ENCODE measurements around the gene GPBAR1. TPM values are rescaled to one million over a fixed set of nuclear protein-coding genes. Genes with fewer than 3 reads are reported as not detected.

The GPBAR1 gene
- total and polyA plus RNA-seq, 2 of the 8 experiments (the other 6 are each of a cell fraction or from before 2014, with no cell fraction given) = 0.32 to 0.59 TPM

GRCh38 chr2:218221000-218221399, 39.8 kb upstream of the GPBAR1 start:
- H4K5ac ChIP-seq (ENCODE audit: insufficient read length, low read depth, low read length) = no peak overlapping the region
- H3K18ac ChIP-seq (ENCODE audit: extremely low read depth, low read length) = no peak overlapping the region
- no peak overlapping the region for H3K14ac ChIP-seq (ENCODE audit: insufficient read length)
- ChIA-PET POLR2A (ENCODE audit: partially characterized antibody) (interaction anchor here (1.1 kb wide), 1 partner anchor 173 kb away, joined by 3 read pairs; no protein-coding TSS in a partner anchor), CTCF (ENCODE audit: partially characterized antibody) (interaction anchor here (1.0 to 2.3 kb wide), 5 partner anchors 9 to 39 kb away, joined by 3 to 14 read pairs (median 4); no protein-coding TSS in a partner anchor)
- no peak overlapping the region for H2BK5ac ChIP-seq (ENCODE audit: low read depth, low read length)
- H3K27me3 ChIP-seq (replicated peaks in 1 of 4; ENCODE audit: control insufficient read depth in 3 of 4, extremely low read depth in 1 of 4, insufficient read depth in 3 of 4, low read length in 3 of 4) = no peaks in the 10 kb centered on the region
- DNase-seq (ENCODE audit: low read depth in 1 of 2, low spot score in 2 of 2) (no peak), FAIRE-seq (no peak)
- H3K79me1 ChIP-seq (ENCODE audit: low read depth, low read length) = peaks cover 14% of the 10 kb centered on the region; the same call in 1 of the 2 replicates
- 96% methylated on average over 5 of the region's 5 CpGs; no CpG with 5 or more reads in 1 of the 2 experiments for WGBS, 2 experiments (ENCODE audit: extremely low coverage in 1 of 2, insufficient coverage in 1 of 2, insufficient read length in 1 of 2, insufficient replicate concordance in 2 of 2, low coverage in 1 of 2, low lambda C conversion rate in 2 of 2, missing lambda C conversion rate in 1 of 2)
- no peak overlapping the region for H4K91ac ChIP-seq (replicated peaks; ENCODE audit: insufficient read length, low read length)
- H3K4me1 ChIP-seq (replicated peaks in 1 of 4; ENCODE audit: control insufficient read depth in 3 of 4, insufficient read depth in 4 of 4, low read length in 3 of 4) = peaks cover 0 to 10% (median 3%) of the 10 kb centered on the region in 4 experiments; a peak in 3 of 7 replicates
- no peak overlapping the region for H2AFZ ChIP-seq (ENCODE audit: low read length)
- H2BK20ac ChIP-seq (ENCODE audit: low read length) = no peak overlapping the region
- H4K8ac ChIP-seq (ENCODE audit: extremely low read depth, insufficient read depth, low read length) = no peak overlapping the region
- peaks cover 10 to 14% of the 10 kb centered on the region in 2 experiments for H4K20me1 ChIP-seq (replicated peaks in 1 of 2; ENCODE audit: control insufficient read depth in 1 of 2, insufficient read depth in 2 of 2, low read length in 2 of 2)
- H3K23me2 ChIP-seq (ENCODE audit: low read depth, low read length) = peaks cover 2% of the 10 kb centered on the region; the same call in 1 of the 2 replicates
- no peak overlapping the region for H2BK120ac ChIP-seq (replicated peaks; ENCODE audit: low read depth, low read length)
- H3K27ac ChIP-seq (ENCODE audit: low read depth, low read length) = no peak overlapping the region
- H3K4me3 ChIP-seq (ENCODE audit: extremely low read depth in 1 of 4, insufficient read depth in 2 of 4, low read depth in 3 of 4, low read length in 4 of 4) = no peak overlapping the region
- no peaks in the 10 kb centered on the region for H3K9me3 ChIP-seq (ENCODE audit: insufficient read depth in 2 of 2, low read depth in 1 of 2, low read length in 1 of 2)
- H3K4me2 ChIP-seq (ENCODE audit: insufficient read depth in 1 of 2, low read depth in 2 of 2, low read length in 2 of 2) = no peak overlapping the region
- H3K56ac ChIP-seq (replicated peaks; ENCODE audit: insufficient read length, low read depth, low read length) = no peak overlapping the region
- no peak overlapping the region for H2AK5ac ChIP-seq (ENCODE audit: low read depth, low read length)
- H3K36me3 ChIP-seq (ENCODE audit: control insufficient read depth in 2 of 4, insufficient read depth in 4 of 4, low read length in 3 of 4) = peaks cover 1 to 24% (median 7%) of the 10 kb centered on the region in 4 experiments; a peak in 6 of 8 replicates
- H3K9ac ChIP-seq (replicated peaks in 1 of 4; ENCODE audit: extremely low read depth in 1 of 4, low read depth in 3 of 4, low read length in 3 of 4) = no peak overlapping the region
- no peak overlapping the region for H2BK12ac ChIP-seq (ENCODE audit: low read depth, low read length)
- H2BK15ac ChIP-seq (ENCODE audit: low read length) = no peak overlapping the region
- H3K23ac ChIP-seq (ENCODE audit: insufficient read length) = no peak overlapping the region
- H3K4ac ChIP-seq (replicated peaks; ENCODE audit: insufficient read length, low read depth, low read length) = no peak overlapping the region
- peaks cover 44 to 82% of the 10 kb centered on the region in 2 experiments for H3K79me2 ChIP-seq (ENCODE audit: control insufficient read depth in 1 of 2, insufficient read depth in 2 of 2, low read length in 2 of 2)
